Esophagus muscularis mucosa (tissue), 3 donors: ENCODE measurements around the gene PEX11B.

Experiments
- CTCF ChIP-seq, 3 experiments: fragments of 200-600 bp in 2 of 3; fragments of 450-650 bp in 1 of 3; sonication (generic) in 2 of 3; IDR thresholded peaks; one replicate each; pipeline ENCODE4 v1.5.1; 2017 to 2019; ENCODE audit warnings: antibody characterized with exemption in 3 of 3, mild to moderate bottlenecking in 2 of 3, moderate library complexity in 1 of 3
- EP300 ChIP-seq: sonication (generic); formaldehyde crosslinking; IDR thresholded peaks from one replicate; pipeline ENCODE4 v1.6.1; 2017; ENCODE audit warnings: antibody characterized with exemption

- TF ChIP-seq CTCF (IDR thresholded peaks at IDR 0.05) (no peak), EP300 (no peak)
These were observed 20.5 kb downstream of the PEX11B start for GRCh38 chr1:145897969-145898368.
